NCI-H146 (cell line): Measurements from ENCODE around the gene C13orf46.
"Not testable (repeated sequence)": the region's sequence is repeated elsewhere in the genome, so short reads cannot be mapped to it uniquely, and the experiment has no call there.

Experiments
- DNase-seq: peaks from one replicate; lab custom pipeline; 2025; lab: John Stamatoyannopoulos, UW

C13orf46 gene

GRCh38 chr13:113923376-113924063, 50.4 kb downstream of the C13orf46 start:
- DNase-seq = no peak

GRCh38 chr13:113922412-113923118, 51.3 kb downstream of the C13orf46 start:
- DNase-seq = no peak

DNA sequence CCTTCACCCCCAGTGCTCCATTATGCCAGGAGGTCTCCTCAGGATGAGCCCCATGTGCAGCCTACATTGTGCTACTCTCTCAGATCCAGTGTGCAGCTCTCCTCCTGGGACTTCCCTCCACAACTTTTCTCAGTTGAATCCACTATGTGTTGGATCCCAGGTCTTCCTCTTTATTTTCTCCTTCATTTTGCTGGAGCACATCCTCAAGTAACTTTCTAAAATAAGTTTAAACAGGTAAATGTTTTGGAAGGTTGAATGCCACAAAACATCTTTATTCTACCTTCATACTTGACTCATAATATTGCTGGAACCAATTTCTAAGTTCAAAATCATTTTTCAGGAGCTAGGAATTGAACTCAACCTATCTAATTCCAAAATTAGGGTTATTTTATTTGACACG, 52.1 kb downstream of the C13orf46 start:
- no peak for DNase-seq

- no peak for DNase-seq
Measured at GRCh38 chr13:113920606-113921286, 53.1 kb downstream of the C13orf46 start.

DNA sequence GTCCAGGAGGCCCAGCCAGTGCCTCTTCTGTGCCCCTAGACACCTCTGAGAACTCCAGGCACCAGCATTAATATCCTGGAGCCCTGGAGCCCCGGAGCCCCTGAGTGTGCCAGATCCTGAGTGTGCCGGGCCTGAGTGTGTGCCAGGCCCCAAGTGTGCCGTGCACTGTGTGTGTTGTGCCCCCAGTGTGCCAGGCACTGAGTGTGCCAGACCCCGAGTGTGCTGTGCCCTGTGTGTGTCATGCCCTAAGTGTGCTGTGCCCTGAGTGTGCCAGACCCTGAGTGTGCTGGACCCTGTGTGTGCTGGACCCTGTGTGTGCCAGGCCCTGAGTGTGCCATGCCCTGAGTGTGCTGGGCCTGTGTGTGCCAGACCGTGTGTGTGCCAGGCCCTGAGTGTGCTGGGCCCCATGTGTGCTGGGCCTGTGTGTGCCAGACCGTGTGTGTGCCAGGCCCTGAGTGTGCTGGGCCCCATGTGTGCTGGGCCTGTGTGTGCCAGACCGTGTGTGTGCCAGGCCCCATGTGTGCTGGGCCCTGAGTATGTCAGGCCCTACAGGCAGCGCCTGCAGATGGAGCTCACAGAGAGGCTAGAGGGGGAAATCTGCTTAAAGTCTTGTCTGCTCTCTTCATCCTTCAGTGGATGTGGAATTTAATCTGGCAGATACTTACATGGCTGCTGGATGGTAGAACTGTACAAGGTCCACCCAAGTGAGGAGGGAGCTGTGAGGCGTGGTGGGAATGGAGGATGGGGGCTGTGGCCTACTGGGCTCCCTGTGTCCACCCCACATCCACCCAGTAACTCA, 53.9 kb downstream of the C13orf46 start:
- no peak for DNase-seq

GRCh38 chr13:113918981-113919701, 54.7 kb downstream of the C13orf46 start:
- no peak for DNase-seq

DNA sequence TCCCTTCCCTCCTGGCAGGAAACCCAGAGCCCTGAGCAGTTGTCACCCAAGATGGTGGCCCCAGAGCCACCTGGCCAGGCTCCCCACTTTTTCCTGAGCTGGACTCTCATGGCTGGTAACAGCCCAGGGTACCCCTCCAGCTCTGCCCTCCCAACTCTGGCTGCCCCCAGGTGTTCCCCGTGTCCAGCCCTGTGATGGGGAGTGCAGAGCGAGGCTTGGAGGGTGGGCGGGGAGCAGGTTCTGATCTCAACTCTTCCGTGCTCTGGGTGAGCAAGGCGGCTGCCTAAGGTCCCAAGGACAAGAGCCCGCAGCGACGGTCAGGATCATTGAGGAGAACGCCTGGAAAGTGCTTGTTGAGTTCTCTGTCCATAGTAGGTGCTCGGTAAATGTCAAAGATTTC, 55.3 kb downstream of the C13orf46 start:
- no peak for DNase-seq

DNA sequence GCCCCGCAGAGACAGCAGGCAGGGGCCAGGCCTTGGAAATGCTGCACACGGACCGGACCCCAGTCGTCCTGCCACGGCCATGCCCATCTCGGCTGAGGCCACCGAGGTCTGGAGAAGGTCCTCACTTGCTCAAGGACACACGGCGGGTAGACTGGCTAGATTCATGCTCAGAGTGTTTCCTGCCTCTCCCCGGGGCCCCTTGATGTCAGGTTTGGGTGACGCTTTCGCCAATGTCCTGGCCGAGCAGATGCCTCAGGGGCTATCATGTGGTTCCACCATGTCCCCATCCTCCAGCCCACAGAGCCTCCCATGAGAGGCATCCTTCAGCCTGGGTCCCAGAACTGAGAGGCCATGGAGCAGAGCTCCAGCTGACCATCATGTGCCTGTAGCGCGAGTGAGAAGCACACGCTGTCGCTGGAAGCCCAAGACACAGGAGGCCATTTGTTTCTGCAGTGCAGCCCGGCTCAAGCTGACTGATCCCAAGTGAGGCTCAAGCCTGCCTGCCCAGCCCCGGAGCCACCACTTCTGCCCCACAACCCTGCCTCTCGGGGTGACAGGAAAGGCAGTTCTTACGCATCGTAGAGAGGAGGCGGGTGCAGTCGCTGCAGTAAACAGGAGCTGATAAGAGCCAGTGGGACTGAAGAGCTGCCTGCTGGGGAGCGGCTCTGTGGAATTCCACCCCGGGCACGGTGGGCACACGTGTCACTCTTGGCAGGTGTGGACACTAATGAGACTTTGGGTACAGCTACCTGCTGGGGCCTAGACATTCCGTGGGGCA, 56.1 kb downstream of the C13orf46 start:
- no peak for DNase-seq

- no peak for DNase-seq
Measured at GRCh38 chr13:113917096-113917495, 56.8 kb downstream of the C13orf46 start.

GRCh38 chr13:113916330-113916815, 57.5 kb downstream of the C13orf46 start:
- no peak for DNase-seq

DNA sequence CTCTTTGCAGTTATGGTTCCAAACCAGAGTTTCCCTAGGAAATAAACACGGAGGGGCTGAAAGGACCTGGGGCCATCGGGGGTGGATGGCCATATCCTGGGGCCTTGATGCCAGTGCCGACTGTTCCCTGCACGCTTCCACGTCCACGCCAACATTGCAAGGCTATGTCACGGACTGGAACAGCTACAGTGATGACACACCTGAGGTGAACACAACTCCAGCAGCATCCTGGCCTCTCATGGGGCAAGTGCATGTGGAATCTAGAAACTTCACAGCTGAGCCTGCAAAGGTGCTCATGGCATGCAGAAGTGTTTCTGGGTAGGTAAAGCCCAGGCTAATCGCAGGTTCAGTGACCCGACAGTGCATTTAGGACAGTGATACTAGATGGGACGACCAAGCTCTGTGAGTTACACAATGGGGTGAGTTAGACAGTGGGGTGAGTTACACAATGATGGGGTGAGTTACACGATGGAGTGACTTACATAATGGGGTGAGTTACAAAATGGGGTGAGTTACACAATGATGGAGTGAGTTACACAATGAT, 58.0 kb downstream of the C13orf46 start:
- DNase-seq = no peak

GRCh38 chr13:113915012-113915763, 58.7 kb downstream of the C13orf46 start:
- DNase-seq = no peak

- DNase-seq = no peak
Measured at GRCh38 chr13:113914333-113915011, 59.4 kb downstream of the C13orf46 start.

GRCh38 chr13:113913838-113914237, 60.0 kb downstream of the C13orf46 start:
- DNase-seq = not testable (repeated sequence)

DNA sequence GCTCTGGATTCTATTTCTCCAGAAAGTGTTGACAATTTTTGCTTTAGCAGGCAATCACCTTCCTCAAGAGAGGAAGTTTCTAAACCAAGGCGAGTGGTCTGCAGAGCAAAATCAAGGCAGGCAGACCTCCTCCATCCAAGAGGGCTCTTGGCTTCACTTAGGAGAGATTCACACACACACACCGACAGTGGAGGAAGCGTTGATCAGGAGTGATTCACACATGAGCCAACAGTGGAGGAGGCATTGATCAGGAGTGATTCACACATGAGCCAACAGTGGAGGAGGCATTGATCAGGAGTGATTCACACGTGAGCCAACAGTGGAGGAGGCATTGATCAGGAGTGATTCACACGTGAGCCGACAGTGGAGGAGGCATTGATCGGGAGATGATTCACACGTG, 60.5 kb downstream of the C13orf46 start:
- not testable (repeated sequence) for DNase-seq

- no peak for DNase-seq
Measured at GRCh38 chr13:113912596-113912995, 61.3 kb downstream of the C13orf46 start.

DNA sequence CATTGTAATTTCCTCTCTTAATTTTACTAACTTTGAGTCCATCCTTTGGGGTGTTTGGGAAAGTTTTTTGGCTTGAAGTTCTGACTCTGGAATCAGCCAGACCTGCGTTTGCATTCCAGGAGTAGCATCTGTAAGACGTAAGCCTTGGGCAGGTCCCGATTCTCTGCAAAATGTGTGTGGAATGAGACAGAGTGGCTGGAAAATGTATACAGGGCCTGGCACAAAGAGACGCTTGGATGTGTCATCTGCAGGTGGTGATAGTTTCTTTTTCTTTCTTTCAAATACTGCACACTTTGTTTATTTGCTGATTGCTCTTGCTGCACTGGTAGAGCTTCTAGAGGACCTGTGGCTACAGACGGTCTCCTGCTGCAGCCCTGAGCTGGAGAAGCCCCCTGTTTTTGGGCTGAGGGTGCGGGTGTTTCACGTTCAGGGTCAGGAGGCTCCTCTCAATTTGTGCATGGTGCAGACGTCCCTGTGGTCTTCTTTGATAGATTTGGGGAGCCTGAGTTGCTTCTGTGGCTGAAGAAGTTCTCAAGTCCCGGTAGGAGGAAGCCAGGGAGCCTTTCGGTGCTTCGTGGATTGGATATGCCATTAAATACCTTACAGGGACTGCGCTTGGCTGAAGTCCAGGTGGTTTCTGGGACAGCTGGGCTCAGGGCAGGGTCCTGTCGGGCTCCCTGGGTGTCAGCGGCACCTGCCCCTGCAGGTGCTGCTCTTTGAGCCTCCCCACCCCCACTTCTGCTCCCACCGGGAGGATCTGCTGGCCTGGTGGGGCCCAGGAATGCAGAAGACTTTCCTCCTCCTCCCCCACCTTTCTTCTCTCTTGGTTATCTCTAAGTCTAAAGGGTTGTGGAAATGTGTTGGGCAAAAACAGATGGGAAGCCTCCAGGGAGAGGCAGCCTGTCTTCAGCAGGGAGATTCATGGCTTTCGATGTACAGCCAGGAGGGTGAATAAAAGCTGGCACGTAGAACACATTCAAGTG, 66.0 kb downstream of the C13orf46 start:
- DNase-seq = peak; percentile 91

DNA sequence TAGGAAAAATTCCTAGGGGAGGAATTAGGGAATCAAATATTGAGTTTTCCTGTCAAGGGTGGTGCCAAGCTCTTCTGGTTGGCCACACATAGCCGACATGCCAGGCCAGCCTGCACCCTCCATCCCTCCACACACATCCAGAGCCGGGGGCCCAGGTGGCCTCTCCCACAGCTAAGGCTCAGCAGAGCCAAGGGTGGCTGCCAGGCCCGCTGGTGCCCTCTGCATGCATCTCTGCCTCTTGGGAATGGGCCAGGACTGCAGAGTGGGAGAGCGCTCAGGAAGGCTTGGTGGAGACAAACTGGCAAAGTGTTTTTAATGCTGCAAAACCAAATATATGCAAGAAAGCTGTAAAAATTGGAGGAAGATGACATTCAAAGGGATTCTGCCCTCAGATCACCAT, 67.3 kb downstream of the C13orf46 start:
- no peak for DNase-seq
